Osteoblast (primary cell): ENCODE results near the gene SPOPL. TPM values are rescaled to one million over a fixed set of nuclear protein-coding genes. Genes with fewer than 3 reads are reported as not detected.
"Not testable (repeated sequence)": the region's sequence is repeated elsewhere in the genome, so short reads cannot be mapped to it uniquely, and the experiment has no call there.

Experiments used
- DNase-seq: peaks from one replicate; pipeline ENCODE4 v3.0.0; 2011; ENCODE audit warnings: low spot score, mixed read lengths; ENCODE audit not compliant: insufficient read length; ENCODE audit errors: missing footprints
- H2AFZ ChIP-seq: 2 replicates; pipeline ENCODE4 v1.6.0; 2011; ENCODE audit warnings: mild to moderate bottlenecking, low read length
- H3K27ac ChIP-seq: 2 replicates; pipeline ENCODE4 v1.5.1; 2011; ENCODE audit warnings: mild to moderate bottlenecking, low read depth, low read length, moderate library complexity
- H3K27me3 ChIP-seq: 2 replicates; pipeline ENCODE4 v1.6.0; 2012; ENCODE audit warnings: mild to moderate bottlenecking, control low read depth, inconsistent platforms, low read length, moderate library complexity; ENCODE audit not compliant: insufficient read depth
- H3K36me3 ChIP-seq: 2 replicates; pipeline ENCODE4 v1.5.1; 2011; ENCODE audit warnings: mild to moderate bottlenecking, low read length, control low read depth, moderate library complexity; ENCODE audit not compliant: insufficient read depth
- H3K4me1 ChIP-seq: 2 replicates; pipeline ENCODE4 v1.5.1; 2011; ENCODE audit warnings: mild to moderate bottlenecking, low read length, control low read depth, moderate library complexity; ENCODE audit not compliant: insufficient read depth
- H3K4me2 ChIP-seq: 2 replicates; pipeline ENCODE4 v1.6.0; 2011; ENCODE audit warnings: mild to moderate bottlenecking, low read length; ENCODE audit not compliant: insufficient read depth
- H3K4me3 ChIP-seq: fragments of 200-600 bp; sonication (generic); 3 replicates; pipeline ENCODE4 v1.5.1; 2012; ENCODE audit warnings: mild to moderate bottlenecking, low read length, inconsistent platforms; ENCODE audit not compliant: insufficient read depth
- H3K79me2 ChIP-seq: 2 replicates; pipeline ENCODE4 v1.6.0; 2012; ENCODE audit warnings: mild to moderate bottlenecking, low read length, control low read depth, inconsistent platforms; ENCODE audit not compliant: insufficient read depth
- H3K9me3 ChIP-seq: 2 replicates; pipeline ENCODE4 v1.5.1; 2011; ENCODE audit warnings: low read depth, low read length, control low read depth
- H4K20me1 ChIP-seq: 2 replicates; pipeline ENCODE4 v1.6.0; 2012; ENCODE audit warnings: mild to moderate bottlenecking, low read length, control low read depth; ENCODE audit not compliant: insufficient read depth
- CTCF ChIP-seq: IDR thresholded peaks from 2 replicates; pipeline ENCODE4 v1.5.1; 2011; ENCODE audit warnings: mild to moderate bottlenecking, low read depth, low read length, moderate library complexity; ENCODE audit errors: extremely low read depth
- total RNA-seq: library from RNA; depleted of rRNA; stranded (reverse); fragments of >200 nt; gene quantifications from 2 replicates; pipeline ENCODE4 v1.2.3, GENCODE V29; 2012

Gene SPOPL
- total RNA-seq, 1 donor: 23.5 TPM

- H4K20me1 ChIP-seq: peaks cover 26% of the 10 kb centered on the region
- DNase-seq: no peak
- H3K79me2 ChIP-seq: peaks cover 58% of the 10 kb centered on the region
- no peak overlapping the region for H3K27ac ChIP-seq
- no peaks in the 10 kb centered on the region for H3K9me3 ChIP-seq
- no peaks in the 10 kb centered on the region for H3K27me3 ChIP-seq
- H2AFZ ChIP-seq: no peak overlapping the region
- no peak for TF ChIP-seq CTCF
- H3K4me2 ChIP-seq: no peak overlapping the region
- H3K4me3 ChIP-seq: no peak overlapping the region
- H3K36me3 ChIP-seq: no peaks in the 10 kb centered on the region
- H3K4me1 ChIP-seq: no peaks in the 10 kb centered on the region
Observed at GRCh38 chr2:138534791-138535190, 33.2 kb downstream of the SPOPL start.

- H4K20me1 ChIP-seq: peaks cover 14% of the 10 kb centered on the region
- H3K4me1 ChIP-seq: no peaks in the 10 kb centered on the region
- no peak overlapping the region for H2AFZ ChIP-seq
- no peaks in the 10 kb centered on the region for H3K27me3 ChIP-seq
- no peak for DNase-seq
- H3K79me2 ChIP-seq: peaks cover 44% of the 10 kb centered on the region
- no peaks in the 10 kb centered on the region for H3K9me3 ChIP-seq
- H3K36me3 ChIP-seq: no peaks in the 10 kb centered on the region
- TF ChIP-seq CTCF: no peak
- no peak overlapping the region for H3K4me3 ChIP-seq
- H3K4me2 ChIP-seq: no peak overlapping the region
- H3K27ac ChIP-seq: no peak overlapping the region
Observed at GRCh38 chr2:138536302-138536701, 34.7 kb downstream of the SPOPL start.

- Histone ChIP-seq H3K4me2 (no peak overlapping the region), H3K4me3 (no peak overlapping the region), H4K20me1 (peaks cover 13% of the 10 kb centered on the region), H3K27me3 (no peaks in the 10 kb centered on the region), H3K9me3 (no peaks in the 10 kb centered on the region), H3K4me1 (no peaks in the 10 kb centered on the region), H2AFZ (no peak overlapping the region), H3K36me3 (no peaks in the 10 kb centered on the region), H3K79me2 (peaks cover 42% of the 10 kb centered on the region), H3K27ac (no peak overlapping the region)
- no peak for DNase-seq
- TF ChIP-seq CTCF: no peak
Observed at GRCh38 chr2:138536740-138537139, 35.2 kb downstream of the SPOPL start.

GRCh38 chr2:138537170-138537915 lies 35.8 kb downstream of the SPOPL start:
- Histone ChIP-seq H3K36me3 (no peaks in the 10 kb centered on the region), H3K79me2 (peaks cover 37% of the 10 kb centered on the region), H3K4me2 (no peak overlapping the region), H3K27ac (no peak overlapping the region), H4K20me1 (peaks cover 8% of the 10 kb centered on the region), H3K4me1 (no peaks in the 10 kb centered on the region), H3K27me3 (no peaks in the 10 kb centered on the region), H3K9me3 (no peaks in the 10 kb centered on the region), H3K4me3 (no peak overlapping the region), H2AFZ (no peak overlapping the region)
- DNase-seq: no peak
- no peak for TF ChIP-seq CTCF

GRCh38 chr2:138544206-138544605 lies 42.6 kb downstream of the SPOPL start:
- H3K36me3 ChIP-seq, H4K20me1 ChIP-seq, H2AFZ ChIP-seq, H3K4me1 ChIP-seq, H3K27me3 ChIP-seq, DNase-seq, H3K4me3 ChIP-seq, H3K4me2 ChIP-seq, H3K27ac ChIP-seq, H3K9me3 ChIP-seq: not testable (repeated sequence)
- H3K79me2 ChIP-seq: peaks cover 27% of the 10 kb centered on the region
